Stimulated activated CD4-positive, alpha-beta T cell treated with anti-CD3 and anti-CD28 coated beads, TNF-alpha, amount 100 ng/mL, for 1 hour (primary cell): ENCODE results near the gene ADCY7.
A peak's percentile ranks its signal among the peaks of the same experiment; 100 is the strongest.
"Not testable (repeated sequence)": the region's sequence is repeated elsewhere in the genome, so short reads cannot be mapped to it uniquely, and the experiment has no call there.

Experiments used
- DNase-seq, 3 donors: peaks; one replicate each; pipeline ENCODE4 v3.0.0-alpha.2; 2020; ENCODE audit warnings: low read depth in 3 of 3, low spot score in 1 of 3

Gene ADCY7

DNA sequence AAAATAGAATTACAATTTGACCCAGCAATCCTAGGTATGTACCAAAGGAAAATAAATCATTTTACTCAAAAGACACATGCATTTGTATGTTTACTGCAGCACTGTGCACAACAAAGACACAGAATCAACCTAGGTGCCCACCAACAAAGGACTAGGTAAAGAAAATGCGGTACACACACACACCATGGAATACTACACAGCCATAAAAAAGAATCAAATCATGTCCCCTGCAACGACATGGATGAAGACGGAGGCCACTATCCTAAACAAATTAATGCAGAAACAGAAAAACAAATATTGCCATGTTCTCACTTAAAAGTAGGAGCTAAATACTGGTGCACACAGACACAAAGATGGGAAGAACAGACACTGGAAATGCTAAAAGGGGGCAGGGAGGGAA is 66.2 kb downstream of the ADCY7 start:
- DNase-seq, result no peak

DNA sequence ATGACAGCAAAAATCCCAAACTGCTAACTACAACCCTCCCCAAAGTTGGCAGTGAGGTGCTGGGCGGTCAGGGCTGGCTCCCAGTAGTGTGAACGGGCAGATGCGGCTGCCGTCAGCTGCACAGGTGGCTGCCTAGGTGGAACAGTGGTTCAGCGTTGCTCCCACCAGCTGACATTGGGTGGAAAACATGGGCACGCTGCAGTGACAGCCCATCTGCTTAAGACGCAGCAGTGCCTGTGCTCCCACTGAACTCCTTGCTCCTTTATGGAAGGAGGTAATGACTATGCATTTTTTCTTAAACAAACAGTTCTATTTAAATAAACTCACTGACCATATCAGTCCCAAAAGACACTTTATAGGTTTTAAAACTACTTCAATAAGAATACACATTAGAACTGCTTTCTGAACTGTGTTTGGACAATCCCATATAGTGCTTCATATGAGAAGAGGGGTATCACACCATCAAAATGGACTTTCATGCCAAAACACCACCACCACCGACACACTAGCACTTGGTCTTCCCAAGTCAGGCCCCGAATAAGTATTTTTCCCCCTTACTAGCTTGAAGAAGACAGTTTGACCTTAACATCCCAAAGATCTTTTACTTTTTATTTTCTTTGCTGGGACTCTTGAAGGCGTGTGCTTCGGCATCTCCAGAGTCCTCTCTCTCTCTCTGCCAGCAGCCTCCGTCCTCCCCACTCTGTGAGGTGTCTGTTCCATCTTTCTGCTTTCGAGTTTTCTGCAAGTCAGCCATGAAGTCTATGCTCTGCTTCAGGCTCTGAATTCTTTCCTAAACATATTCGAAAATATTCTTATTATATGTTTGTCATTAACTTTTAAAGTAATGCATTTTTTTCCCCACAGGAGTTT is 68.0 kb downstream of the ADCY7 start:
- no peak for DNase-seq

DNA sequence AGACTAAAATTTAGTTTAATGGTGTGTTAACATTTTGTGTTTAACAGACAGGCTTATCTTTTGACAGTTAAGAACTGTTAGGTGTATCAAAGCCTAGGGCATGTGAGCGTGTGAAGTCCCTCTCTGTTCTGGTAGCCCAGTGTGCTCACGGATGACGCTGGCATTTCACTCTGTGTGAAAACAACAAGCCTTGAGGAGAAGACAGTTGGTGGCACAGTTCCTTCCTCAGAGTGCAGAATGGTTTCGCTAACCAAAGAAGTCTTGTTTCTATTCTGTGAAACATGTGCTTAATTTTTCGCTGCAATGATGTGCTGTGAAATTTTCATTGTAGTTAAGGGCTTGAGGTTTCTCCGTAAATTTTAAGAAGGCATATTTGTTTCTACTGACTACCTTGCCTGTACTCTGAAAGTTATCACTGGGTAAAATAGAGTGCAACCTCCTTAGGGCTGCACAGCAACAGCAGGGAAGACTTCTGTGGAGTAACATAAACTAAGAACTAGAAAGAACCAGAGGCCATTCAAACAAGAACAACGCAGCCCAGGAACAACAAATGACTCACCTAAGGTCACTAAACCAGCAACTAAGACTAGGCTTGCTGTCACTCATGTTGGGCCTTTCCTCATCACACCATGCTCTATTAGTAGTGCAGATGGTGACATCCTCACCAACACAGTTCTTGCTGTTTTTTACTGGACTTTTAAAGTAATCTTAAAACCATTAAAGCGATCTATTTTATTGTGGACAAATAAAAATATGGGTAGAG is 69.0 kb downstream of the ADCY7 start:
- DNase-seq, result peak in 1 of 3 donors; percentile 30

DNA sequence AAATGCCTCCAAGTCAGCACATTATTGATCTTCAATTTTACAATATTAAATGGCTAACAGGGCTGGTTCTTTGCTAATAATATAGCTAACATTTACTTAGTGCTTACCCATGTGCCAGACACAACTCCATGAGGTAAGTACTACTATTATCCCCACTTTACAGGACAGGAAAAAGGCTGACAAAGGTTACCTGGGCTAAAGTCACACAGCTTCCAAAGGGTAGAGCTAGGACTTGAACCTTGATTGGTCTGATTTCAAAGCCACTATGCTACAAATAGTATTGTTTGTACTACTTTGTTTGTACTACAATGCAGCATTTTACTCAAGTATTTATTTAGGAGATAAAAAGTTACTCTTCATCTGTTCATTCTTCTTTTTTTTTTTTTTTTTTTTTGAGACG is 70.5 kb downstream of the ADCY7 start:
- DNase-seq, result no peak

DNA sequence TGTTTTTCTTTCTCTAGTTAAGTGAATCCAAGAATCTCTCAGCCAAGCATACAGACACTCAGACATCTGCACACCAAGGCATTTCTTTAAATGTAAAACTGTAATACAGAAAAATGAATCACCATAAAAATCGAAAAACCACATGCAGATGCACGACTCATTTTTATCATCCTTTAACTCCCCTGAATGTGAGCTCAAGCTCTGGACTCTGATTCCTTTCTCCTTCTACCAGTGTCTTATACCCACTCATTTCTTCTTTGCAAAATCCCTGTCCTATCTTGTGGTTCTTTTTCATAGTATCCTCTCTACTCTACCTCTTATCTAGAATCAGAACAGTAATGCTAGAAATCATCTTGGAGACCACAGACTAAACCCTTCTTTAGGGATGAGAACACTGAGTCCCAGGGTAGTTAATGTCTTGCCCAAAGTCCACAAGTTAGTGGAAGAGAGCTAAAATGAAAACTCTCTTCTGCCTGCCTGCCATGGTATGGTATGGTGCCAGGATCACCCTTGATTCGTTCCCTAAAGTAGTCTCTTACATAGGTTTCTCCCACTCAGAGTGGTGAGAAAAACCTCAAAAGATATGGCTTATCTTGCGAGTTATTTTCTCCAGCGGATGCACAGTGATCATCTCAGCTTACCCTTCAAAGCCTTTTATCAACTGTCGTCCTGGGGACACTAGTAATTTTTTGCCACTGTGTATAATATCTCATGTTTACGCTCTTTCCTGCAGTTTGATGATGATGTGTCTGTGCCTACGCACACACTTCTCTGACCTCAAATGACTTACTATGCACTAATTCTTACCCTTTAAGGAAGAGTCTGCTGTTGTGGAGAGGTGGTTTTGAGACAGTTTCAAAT is 72.2 kb downstream of the ADCY7 start:
- DNase-seq, result no peak

DNA sequence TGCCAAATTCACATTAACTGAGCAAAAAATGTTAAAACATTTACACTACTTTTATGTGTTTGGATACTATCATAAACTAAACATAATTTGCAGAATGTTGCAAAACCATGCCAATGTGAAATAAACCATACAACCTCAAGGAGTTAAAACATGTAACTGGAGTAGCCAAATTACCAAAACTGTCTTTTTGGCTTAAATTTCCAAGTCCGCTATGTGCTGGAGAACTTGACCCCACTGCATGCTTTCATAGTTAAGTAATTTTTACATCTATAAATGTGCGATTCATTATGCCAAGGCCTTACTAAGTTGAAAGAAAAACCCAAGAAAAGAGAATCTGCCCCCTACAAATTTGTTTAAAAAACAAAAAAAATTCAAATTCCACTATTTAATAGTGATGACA is 74.2 kb downstream of the ADCY7 start:
- DNase-seq, result no peak

DNA sequence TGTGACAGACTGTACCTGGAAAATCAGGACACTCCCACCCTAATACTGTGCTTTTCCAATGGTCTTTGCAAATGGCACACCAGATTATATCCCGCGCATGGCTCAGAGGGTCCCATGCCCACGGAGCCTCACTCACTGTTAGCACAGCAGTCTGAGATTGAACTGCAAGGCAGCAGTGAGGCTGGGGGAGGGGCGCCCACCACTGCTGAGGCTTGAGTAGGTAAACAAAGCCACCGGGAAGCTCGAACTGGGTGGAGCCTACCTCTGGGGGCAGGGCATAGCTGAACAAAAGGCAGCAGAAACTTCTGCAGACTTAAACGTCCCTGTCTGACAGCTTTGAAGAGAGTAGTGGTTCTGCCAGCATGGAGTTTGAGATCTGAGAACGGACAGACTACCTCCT is 77.2 kb downstream of the ADCY7 start:
- DNase-seq, result not testable (repeated sequence)

DNA sequence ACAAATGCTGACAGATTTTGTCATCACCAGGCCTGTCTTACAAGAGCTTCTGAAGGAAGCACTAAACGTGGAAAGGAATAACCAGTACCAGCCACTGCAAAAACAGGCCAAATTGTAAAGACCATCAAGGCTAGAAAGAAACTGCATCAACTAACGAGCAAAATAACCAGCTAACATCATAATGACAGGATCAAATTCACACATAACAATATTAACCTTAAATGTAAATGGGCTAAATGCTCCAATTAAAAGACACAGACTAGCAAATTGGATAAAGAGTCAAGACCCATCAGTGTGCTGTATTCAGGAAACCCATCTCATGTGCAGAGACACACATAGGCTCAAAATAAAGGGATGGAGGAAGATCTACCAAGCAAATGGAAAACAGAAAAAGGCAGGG is 78.9 kb downstream of the ADCY7 start:
- DNase-seq, result not testable (repeated sequence)

DNA sequence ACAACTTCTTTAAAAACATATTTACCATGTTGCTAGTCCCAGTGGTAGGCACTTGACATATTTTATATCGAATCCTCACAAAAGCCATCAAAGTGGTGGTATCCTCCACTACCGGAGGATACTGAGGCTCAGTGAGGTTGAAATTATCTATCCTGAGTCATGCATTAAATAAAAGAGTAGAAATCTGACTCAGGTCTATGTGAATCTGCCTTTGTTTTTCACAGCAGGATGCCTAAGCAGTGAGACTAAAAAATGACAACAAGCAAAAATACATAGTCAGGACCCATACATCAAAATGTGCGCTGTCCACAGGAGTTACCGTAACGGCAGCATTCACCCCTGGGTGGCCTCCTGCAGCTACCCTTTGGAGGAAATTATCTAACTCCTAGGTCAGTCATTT is 84.8 kb downstream of the ADCY7 start:
- no peak for DNase-seq

DNA sequence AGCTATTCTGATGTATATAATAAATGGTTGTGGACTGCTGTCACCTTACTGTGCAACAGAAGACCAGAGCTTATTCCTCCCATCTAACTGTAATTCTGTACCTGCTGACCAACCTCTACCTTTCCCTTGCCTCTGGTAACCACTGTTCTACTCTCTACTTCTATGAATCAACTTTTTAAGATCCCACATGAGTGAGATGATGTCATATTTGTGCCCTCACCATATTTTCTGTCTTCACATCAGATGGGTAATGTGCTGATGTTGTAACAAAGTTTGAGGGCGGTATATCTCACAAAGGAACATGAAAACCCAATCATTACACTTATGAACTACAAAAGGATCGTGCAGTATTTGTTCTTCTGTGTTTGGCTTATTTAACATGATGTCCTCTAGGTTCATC is 85.6 kb downstream of the ADCY7 start:
- no peak for DNase-seq

DNA sequence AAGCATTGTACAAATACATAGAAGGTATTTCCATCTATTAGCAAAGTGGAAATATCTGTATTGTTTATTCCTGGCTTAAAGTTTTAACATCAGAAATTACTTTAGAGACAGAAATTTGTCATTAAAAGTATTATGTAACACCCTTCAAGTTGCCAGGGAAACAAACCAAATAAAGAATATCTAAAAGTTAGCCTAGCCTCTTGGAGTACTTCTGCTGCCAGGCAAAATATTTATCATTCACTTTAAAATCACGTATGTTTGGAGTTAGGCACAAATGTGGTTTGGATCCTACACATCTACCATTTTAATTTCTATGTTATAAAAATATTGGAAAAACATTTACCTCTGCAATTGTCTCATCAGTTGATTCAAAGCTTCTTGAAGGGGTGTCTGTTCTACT is 87.7 kb downstream of the ADCY7 start:
- DNase-seq, result no peak

DNA sequence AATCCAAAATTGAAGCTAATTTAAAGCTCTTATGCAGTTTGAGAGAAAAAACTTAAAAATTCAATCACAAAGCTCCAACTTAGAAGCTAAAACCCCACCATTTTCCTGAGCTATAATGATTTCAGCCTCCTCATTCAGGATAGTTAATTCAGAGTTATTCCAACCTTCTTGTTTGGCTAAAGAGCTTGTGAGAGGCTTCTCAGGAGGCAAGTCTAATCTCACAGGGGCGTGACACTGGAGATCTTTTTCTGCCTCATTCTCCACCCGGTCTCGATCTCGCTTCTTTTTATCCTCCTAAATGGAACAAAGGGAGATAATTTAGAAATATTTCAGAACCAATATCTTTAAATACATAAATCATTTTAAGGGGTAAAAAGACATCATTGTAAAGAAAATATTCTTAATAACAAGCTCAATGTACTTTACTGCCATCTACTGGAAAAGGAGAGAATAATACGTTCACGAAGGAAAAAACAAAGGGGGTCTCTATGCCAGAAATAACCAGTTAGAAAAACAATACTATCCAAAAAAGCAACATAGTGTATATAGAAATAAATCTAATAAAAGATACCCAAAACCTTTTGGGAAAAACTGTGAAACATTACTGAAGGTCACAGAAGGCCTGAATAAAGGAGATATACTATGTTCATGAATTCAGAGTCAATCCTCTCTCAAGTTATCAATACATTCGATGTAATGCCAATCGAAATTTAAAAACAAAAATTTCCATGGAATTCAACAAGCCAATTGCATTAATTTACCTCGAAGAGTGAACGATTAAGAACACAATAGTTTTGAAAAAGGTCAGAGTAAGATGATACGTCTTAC is 88.5 kb downstream of the ADCY7 start:
- DNase-seq, result no peak

DNA sequence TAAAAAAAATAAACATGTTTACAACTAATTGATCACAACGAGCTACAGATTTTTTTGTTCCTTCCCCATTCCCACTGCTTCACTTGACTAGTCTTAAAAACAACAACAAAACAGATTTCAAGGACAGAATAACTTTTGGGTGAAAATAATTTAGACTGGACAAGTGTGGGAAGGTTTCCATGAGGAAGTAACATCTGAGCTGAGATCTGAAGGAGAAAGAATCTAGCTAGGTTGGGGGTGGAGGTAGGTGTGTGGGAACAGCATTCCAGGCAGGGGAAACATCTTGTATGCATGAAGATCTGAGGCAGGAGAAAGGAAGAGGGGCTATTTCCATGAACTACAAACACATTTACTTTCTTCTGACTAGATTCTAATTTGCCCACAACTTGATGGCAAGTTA is 93.3 kb downstream of the ADCY7 start:
- no peak for DNase-seq

DNA sequence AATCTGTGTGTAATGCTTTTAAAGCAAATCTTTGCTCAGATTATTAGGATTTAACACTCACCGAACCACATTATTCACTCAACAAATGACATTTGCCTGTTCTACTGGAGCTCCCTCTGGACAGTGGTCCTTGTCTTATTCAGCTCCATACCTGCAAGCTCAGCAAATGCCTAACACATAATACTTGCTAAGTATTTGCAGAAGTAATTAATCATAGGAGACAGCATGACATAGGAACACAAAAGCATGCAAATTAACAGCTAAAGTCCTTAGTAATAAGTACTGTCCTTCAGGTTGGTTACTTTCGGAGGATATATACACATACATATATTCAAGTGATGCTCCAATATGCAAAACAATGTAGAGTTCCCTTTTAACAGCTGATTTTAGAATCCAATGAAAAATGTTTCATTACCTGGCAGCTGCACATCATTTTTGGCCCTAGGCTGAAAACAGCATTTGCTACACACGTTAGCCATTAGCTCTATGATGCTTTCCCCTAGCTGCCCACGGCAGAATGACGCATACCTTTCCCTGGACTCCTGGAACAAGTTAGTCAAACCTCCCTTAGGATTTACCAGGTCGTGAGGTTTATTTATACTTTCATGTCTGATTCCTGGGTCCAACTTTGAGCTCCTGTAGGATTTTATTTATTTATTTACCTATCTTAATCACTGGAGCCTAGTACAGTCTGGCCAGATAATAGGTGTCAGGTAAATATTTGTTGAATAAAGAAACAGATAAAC is 93.9 kb downstream of the ADCY7 start:
- no peak for DNase-seq

DNA sequence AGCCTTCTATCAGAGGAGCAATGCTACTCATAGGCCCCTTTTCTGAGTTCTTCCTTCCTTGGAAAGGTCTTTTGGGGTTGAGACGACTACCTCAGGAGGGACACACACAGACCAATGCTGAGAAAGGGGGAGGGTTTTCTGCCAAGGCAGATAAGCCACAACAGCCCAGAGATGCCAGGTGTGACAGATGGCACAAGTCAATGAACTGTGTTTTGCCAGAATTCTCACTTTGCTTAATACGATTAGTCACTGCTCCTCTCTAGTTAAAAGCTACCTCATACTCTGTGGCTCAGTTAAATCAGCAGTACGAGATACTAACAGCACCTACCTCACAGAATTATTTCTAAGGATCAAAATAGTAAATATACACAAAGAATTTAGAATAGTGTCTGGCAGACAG is 94.4 kb downstream of the ADCY7 start:
- DNase-seq, result no peak

DNA sequence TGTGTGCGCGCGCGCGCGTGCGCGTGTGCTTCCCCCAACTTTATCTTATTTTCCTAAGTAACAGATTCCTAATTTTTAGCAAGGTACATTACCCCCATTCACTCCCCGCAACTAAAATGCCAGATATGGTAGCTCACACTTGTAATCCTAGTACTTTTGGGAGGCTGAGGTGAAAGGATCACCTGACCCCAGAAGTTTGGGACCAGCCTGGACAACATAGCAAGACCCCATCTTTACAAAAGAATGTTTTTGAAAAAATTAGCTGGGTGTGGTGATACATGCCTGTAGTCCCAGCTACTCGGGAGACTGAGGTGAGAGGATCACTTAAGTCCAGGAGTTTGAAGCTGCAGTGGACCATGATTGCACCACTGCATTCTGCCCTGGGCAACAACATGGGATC is 97.3 kb downstream of the ADCY7 start:
- no peak for DNase-seq

DNA sequence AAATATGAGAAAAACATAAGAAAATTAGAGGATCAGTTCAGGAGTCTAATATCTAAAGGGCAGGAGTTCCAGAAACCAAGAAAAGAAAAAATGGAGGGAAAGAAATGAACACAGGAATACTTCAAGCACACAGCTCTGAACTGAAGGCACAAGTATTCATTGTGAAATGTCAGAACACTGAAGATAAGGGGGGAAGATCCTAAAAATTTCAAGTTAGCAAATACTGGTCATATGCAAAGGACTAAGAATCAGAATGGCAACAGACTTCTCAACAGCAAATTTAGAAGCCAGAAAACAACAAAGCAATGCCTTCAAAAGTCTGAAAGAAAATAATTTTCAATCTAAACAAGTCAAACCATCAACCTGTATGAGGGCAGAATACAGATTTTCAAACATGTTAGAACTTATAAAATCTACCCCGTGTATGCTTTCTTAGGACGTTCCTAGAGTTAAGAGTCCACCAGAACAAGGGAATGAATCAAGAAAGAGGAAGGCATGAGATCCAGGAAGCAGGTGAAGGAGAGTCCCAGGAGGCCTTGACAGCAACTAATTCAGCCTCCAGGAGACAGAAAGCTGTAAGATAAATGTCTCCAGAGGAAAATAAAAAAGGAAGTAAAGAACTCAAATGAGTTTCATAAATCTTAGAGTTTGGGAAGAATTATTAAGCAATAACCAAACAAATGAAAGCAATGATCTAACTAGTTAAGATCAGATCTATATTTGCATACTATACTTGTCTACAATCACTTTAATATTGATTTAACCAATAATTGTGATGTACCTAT is 99.6 kb downstream of the ADCY7 start:
- no peak for DNase-seq
